ENCODE measurements around the gene CCDC172.

DNA sequence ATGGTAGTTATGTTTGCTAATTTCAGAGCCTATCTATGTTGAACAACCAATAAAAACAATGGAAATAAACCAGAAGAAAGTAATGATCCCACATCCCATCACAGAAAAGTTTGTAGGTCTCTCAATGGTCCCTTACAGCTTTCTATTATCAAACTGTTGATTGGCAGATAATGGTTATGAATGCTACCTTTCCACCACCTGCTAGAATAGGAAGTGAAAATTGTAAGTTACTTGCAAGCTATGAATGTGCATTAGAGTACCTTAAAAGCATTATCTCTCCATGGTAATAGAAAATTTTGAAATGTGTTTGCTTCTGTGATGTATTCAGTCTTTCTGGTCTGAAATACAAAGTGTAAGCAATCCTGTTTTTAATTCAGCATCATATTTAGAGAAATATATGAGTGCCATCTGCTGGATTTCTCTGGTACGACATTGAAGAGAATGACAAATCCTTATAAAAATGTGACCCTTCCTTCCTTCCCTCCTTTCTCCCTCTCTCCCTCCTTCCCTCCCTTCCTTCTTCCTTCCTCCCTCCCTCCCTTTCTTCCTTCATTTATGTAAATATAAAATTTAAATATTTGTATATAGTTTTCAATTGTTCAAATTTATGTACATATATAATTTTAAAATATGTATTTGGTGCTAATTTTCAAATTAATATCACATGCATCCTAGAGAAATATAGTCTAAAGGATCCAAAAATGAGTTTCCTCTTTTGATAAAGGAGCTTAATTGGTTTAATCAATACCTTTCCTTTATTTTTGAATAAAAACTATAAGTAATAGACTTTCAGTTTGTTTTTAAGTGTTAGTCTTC is 62.0 kb downstream of the CCDC172 start:
- TF ChIP-seq, protein P1, sequence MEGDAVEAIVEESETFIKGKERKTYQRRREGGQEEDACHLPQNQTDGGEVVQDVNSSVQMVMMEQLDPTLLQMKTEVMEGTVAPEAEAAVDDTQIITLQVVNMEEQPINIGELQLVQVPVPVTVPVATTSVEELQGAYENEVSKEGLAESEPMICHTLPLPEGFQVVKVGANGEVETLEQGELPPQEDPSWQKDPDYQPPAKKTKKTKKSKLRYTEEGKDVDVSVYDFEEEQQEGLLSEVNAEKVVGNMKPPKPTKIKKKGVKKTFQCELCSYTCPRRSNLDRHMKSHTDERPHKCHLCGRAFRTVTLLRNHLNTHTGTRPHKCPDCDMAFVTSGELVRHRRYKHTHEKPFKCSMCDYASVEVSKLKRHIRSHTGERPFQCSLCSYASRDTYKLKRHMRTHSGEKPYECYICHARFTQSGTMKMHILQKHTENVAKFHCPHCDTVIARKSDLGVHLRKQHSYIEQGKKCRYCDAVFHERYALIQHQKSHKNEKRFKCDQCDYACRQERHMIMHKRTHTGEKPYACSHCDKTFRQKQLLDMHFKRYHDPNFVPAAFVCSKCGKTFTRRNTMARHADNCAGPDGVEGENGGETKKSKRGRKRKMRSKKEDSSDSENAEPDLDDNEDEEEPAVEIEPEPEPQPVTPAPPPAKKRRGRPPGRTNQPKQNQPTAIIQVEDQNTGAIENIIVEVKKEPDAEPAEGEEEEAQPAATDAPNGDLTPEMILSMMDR (conservative IDR thresholded peaks at IDR 0.05; ENCODE audit: low read depth in 2 of 2), result peak; percentile 60 to 64
- no peak for TF ChIP-seq POLR2AphosphoS5 (IDR thresholded peaks at IDR 0.05; ENCODE audit: low read depth)
- TF ChIP-seq STAT1 (IDR thresholded peaks at IDR 0.05; ENCODE audit: unreplicated experiment), result no peak
- TF ChIP-seq EZH2 (IDR thresholded peaks at IDR 0.05; ENCODE audit: low read depth, unreplicated experiment), result no peak
- TF ChIP-seq EZH2phosphoT487 (IDR thresholded peaks at IDR 0.05; ENCODE audit: unreplicated experiment), result no peak
- TF ChIP-seq JUNB (IDR thresholded peaks at IDR 0.05; ENCODE audit: unreplicated experiment), result no peak
- TF ChIP-seq, protein P2, sequence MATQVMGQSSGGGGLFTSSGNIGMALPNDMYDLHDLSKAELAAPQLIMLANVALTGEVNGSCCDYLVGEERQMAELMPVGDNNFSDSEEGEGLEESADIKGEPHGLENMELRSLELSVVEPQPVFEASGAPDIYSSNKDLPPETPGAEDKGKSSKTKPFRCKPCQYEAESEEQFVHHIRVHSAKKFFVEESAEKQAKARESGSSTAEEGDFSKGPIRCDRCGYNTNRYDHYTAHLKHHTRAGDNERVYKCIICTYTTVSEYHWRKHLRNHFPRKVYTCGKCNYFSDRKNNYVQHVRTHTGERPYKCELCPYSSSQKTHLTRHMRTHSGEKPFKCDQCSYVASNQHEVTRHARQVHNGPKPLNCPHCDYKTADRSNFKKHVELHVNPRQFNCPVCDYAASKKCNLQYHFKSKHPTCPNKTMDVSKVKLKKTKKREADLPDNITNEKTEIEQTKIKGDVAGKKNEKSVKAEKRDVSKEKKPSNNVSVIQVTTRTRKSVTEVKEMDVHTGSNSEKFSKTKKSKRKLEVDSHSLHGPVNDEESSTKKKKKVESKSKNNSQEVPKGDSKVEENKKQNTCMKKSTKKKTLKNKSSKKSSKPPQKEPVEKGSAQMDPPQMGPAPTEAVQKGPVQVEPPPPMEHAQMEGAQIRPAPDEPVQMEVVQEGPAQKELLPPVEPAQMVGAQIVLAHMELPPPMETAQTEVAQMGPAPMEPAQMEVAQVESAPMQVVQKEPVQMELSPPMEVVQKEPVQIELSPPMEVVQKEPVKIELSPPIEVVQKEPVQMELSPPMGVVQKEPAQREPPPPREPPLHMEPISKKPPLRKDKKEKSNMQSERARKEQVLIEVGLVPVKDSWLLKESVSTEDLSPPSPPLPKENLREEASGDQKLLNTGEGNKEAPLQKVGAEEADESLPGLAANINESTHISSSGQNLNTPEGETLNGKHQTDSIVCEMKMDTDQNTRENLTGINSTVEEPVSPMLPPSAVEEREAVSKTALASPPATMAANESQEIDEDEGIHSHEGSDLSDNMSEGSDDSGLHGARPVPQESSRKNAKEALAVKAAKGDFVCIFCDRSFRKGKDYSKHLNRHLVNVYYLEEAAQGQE (IDR thresholded peaks at IDR 0.05; ENCODE audit: unreplicated experiment), result no peak
- TF ChIP-seq, protein P3, sequence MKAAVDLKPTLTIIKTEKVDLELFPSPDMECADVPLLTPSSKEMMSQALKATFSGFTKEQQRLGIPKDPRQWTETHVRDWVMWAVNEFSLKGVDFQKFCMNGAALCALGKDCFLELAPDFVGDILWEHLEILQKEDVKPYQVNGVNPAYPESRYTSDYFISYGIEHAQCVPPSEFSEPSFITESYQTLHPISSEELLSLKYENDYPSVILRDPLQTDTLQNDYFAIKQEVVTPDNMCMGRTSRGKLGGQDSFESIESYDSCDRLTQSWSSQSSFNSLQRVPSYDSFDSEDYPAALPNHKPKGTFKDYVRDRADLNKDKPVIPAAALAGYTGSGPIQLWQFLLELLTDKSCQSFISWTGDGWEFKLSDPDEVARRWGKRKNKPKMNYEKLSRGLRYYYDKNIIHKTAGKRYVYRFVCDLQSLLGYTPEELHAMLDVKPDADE (IDR thresholded peaks at IDR 0.05), result no peak
- TF ChIP-seq ZNF331 (CRISPR knock-in tag; IDR thresholded peaks at IDR 0.05; ENCODE audit: low read depth), result no peak
- no peak for TF ChIP-seq NANOG (IDR thresholded peaks at IDR 0.05; ENCODE audit: borderline replicate concordance)

Data from GM23338 (cell line).